HG03135 (cell line): ENCODE results near the gene PTPRD.

Experiments
- ATAC-seq: cut with Tn5 transposase; IDR thresholded peaks from one replicate; pipeline ENCODE4 v1.9.1; 2021; ENCODE audit warnings: mild to moderate bottlenecking, moderate library complexity; ENCODE audit not compliant: unreplicated experiment

PTPRD gene

GRCh38 chr9:9917400-9917799 lies 695.4 kb downstream of the PTPRD start:
- no peak for ATAC-seq

- ATAC-seq = no peak
Observed at GRCh38 chr9:9914174-9914573, 698.6 kb downstream of the PTPRD start.

GRCh38 chr9:9913276-9913832 lies 699.4 kb downstream of the PTPRD start:
- ATAC-seq = no peak

GRCh38 chr9:9912459-9912858 lies 700.3 kb downstream of the PTPRD start:
- no peak for ATAC-seq

- ATAC-seq = no peak
Observed at GRCh38 chr9:9905736-9906135, 707.1 kb downstream of the PTPRD start.

- no peak for ATAC-seq
Observed at GRCh38 chr9:9904041-9904440, 708.8 kb downstream of the PTPRD start.

GRCh38 chr9:9901624-9902023 lies 711.2 kb downstream of the PTPRD start:
- no peak for ATAC-seq

GRCh38 chr9:9893837-9894236 lies 719.0 kb downstream of the PTPRD start:
- ATAC-seq = no peak

- ATAC-seq = no peak
Observed at GRCh38 chr9:9892217-9892616, 720.6 kb downstream of the PTPRD start.

GRCh38 chr9:9881692-9882091 lies 731.1 kb downstream of the PTPRD start:
- no peak for ATAC-seq

- ATAC-seq = no peak
Observed at GRCh38 chr9:9874270-9874669, 738.5 kb downstream of the PTPRD start.

- ATAC-seq = no peak
Observed at GRCh38 chr9:9862235-9862810, 750.5 kb downstream of the PTPRD start.

GRCh38 chr9:9855177-9856078 lies 757.4 kb downstream of the PTPRD start:
- no peak for ATAC-seq

GRCh38 chr9:9847750-9848149 lies 765.1 kb downstream of the PTPRD start:
- no peak for ATAC-seq

- peak; percentile 96 for ATAC-seq
Observed at GRCh38 chr9:9846557-9846956, 766.2 kb downstream of the PTPRD start.

GRCh38 chr9:9820436-9820835 lies 792.4 kb downstream of the PTPRD start:
- ATAC-seq = no peak

- no peak for ATAC-seq
Observed at GRCh38 chr9:9819886-9820285, 792.9 kb downstream of the PTPRD start.

GRCh38 chr9:9817176-9817575 lies 795.6 kb downstream of the PTPRD start:
- ATAC-seq = no peak

GRCh38 chr9:9804109-9804508 lies 808.7 kb downstream of the PTPRD start:
- no peak for ATAC-seq

GRCh38 chr9:9799287-9799686 lies 813.5 kb downstream of the PTPRD start:
- ATAC-seq = no peak

GRCh38 chr9:9792144-9792857 lies 820.5 kb downstream of the PTPRD start:
- peak; percentile 75 for ATAC-seq
